Neuronal stem cell (in vitro differentiated cells): ENCODE measurements around the gene NAV2.

Source experiments
- DNase-seq: peaks from one replicate; pipeline ENCODE4 v3.0.0-alpha.2; 2013; ENCODE audit warnings: low spot score
- H2AFZ ChIP-seq: one replicate; pipeline ENCODE4 v1.6.1; 2013; ENCODE audit warnings: mild to moderate bottlenecking, low read length, inconsistent platforms
- H2AK5ac ChIP-seq: 2 replicates; pipeline ENCODE4 v1.6.1; 2013; ENCODE audit warnings: low read depth, mild to moderate bottlenecking, inconsistent platforms, low read length, moderate library complexity, mixed read lengths
- H2BK120ac ChIP-seq: 2 replicates; pipeline ENCODE4 v1.6.1; 2013; ENCODE audit warnings: low read depth, mild to moderate bottlenecking, inconsistent platforms, low read length, moderate library complexity, mixed read lengths
- H2BK12ac ChIP-seq: one replicate; pipeline ENCODE4 v1.6.1; 2013; ENCODE audit warnings: low read length, inconsistent platforms
- H2BK15ac ChIP-seq: 2 replicates; pipeline ENCODE4 v1.6.1; 2013; ENCODE audit warnings: mild to moderate bottlenecking, low read length, inconsistent platforms, mixed read lengths
- H2BK5ac ChIP-seq: one replicate; pipeline ENCODE4 v1.6.1; 2013; ENCODE audit warnings: inconsistent platforms, mild to moderate bottlenecking, low read length, moderate library complexity
- H3K14ac ChIP-seq: one replicate; pipeline ENCODE4 v1.6.1; 2013; ENCODE audit warnings: low read length, inconsistent platforms
- H3K18ac ChIP-seq: 2 replicates; pipeline ENCODE4 v1.6.1; 2013; ENCODE audit warnings: low read length, inconsistent platforms
- H3K23ac ChIP-seq: 2 replicates; pipeline ENCODE4 v1.6.1; 2013; ENCODE audit warnings: low read depth, mild to moderate bottlenecking, mixed read lengths, low read length, inconsistent platforms; ENCODE audit not compliant: poor library complexity
- H3K27ac ChIP-seq: replicated peaks from 3 replicates; pipeline ENCODE4 v1.5.1; 2013; ENCODE audit warnings: low read length, inconsistent platforms
- H3K27me3 ChIP-seq, 3 experiments: 2 replicates each; pipeline ENCODE4 v1.6.1; 2013; ENCODE audit warnings: low read length in 3 of 3, mild to moderate bottlenecking in 2 of 3, inconsistent platforms in 1 of 3, low read depth in 1 of 3, mixed read lengths in 1 of 3, moderate library complexity in 1 of 3; ENCODE audit not compliant: control insufficient read depth in 3 of 3, insufficient read depth in 3 of 3
- H3K36me3 ChIP-seq, 2 donors: replicated peaks in 1 of 2; 2 replicates each; pipeline ENCODE4 v1.6.1; 2013; ENCODE audit warnings: low read length in 2 of 2; ENCODE audit not compliant: control insufficient read depth in 2 of 2, insufficient read depth in 2 of 2
- H3K4ac ChIP-seq: 2 replicates; pipeline ENCODE4 v1.6.1; 2013; ENCODE audit warnings: inconsistent platforms, mild to moderate bottlenecking, low read length, moderate library complexity
- H3K4me1 ChIP-seq, 2 donors: 1 replicate in 1 of 2; 2 replicates in 1 of 2; pipeline ENCODE4 v1.6.1; 2013; ENCODE audit warnings: low read length in 2 of 2, low read depth in 1 of 2; ENCODE audit not compliant: control insufficient read depth in 2 of 2, insufficient read depth in 1 of 2
- H3K4me2 ChIP-seq: one replicate; pipeline ENCODE4 v1.6.1; 2013; ENCODE audit warnings: mild to moderate bottlenecking, low read length, inconsistent platforms; ENCODE audit not compliant: insufficient read depth, poor library complexity, severe bottlenecking
- H3K4me3 ChIP-seq, 2 donors: 2 replicates each; pipeline ENCODE4 v1.5.1; 2013; ENCODE audit warnings: low read length in 2 of 2, mild to moderate bottlenecking in 2 of 2, inconsistent platforms in 1 of 2, moderate library complexity in 1 of 2
- H3K79me1 ChIP-seq: one replicate; pipeline ENCODE4 v1.6.1; 2013; ENCODE audit warnings: low read depth, mild to moderate bottlenecking, inconsistent platforms, low read length, moderate library complexity
- H3K9ac ChIP-seq: one replicate; pipeline ENCODE4 v1.6.1; 2013; ENCODE audit warnings: mild to moderate bottlenecking, low read depth, low read length, inconsistent platforms; ENCODE audit not compliant: poor library complexity
- H3K9me3 ChIP-seq, 2 donors: replicated peaks in 1 of 2; 2 replicates each; pipeline versions ENCODE3 to v1.6.1; 2013; ENCODE audit warnings: low read length in 2 of 2, mild to moderate bottlenecking in 2 of 2, inconsistent platforms in 1 of 2, low read depth in 1 of 2, mixed read lengths in 1 of 2, moderate library complexity in 1 of 2; ENCODE audit not compliant: control insufficient read depth in 2 of 2, insufficient read depth in 1 of 2
- H4K8ac ChIP-seq: one replicate; pipeline ENCODE4 v1.6.1; 2013; ENCODE audit warnings: low read depth, mild to moderate bottlenecking, inconsistent platforms, low read length, moderate library complexity
- H4K91ac ChIP-seq: one replicate; pipeline ENCODE4 v1.6.1; 2013; ENCODE audit warnings: low read length, low read depth, mild to moderate bottlenecking, inconsistent platforms; ENCODE audit not compliant: poor library complexity
- WGBS, 2 donors: extraction: QIAGEN DNeasy Blood & Tissue Kit; methylation state at CpG; one replicate each; pipeline ENCODE4 v1.1.7; 2013; ENCODE audit warnings: missing lambda C conversion rate in 2 of 2, mixed read lengths in 1 of 2; ENCODE audit not compliant: insufficient read length in 2 of 2, insufficient replicate concordance in 1 of 2; ENCODE audit errors: extremely low coverage in 2 of 2; 5-methylcytosine and 5-hydroxymethylcytosine counted together

Gene NAV2

DNA sequence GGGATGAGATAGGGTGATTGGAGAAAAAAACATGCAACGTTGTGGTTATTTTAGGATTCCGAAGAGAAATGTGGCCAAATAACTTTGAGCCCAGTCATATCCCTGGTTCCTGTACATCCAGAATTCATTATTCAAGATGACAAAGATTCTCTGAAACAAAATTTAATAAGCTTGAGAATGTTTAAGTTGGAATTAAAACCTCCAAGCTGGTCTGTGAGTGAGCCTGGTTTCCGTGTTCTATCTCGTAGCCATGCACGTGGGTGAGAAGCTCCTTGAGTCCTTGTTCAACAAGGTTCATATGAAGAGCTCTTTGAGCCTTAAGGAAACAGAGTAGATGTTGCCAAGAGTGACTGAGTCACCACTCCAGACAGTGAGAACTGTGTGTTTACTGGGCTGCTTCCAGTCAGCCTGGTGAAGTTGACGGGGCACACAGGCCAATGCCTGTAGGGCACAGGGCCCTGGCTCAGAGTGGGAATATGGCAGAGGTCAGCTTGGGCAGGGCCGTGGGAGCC is 206.5 kb downstream of the NAV2 start:
- DNase-seq: no peak
- Histone ChIP-seq H3K18ac (no peak overlapping the region), H3K4ac (no peak overlapping the region), H2BK120ac (no peak overlapping the region), H2BK12ac (no peak overlapping the region), H3K27me3 (no peaks in the 10 kb centered on the region), H2AFZ (no peak overlapping the region), H3K4me2 (no peak overlapping the region), H3K79me1 (no peaks in the 10 kb centered on the region), H4K8ac (no peak overlapping the region), H3K27ac (no peak overlapping the region), H3K9me3 (no peaks in the 10 kb centered on the region), H4K91ac (no peak overlapping the region), H2BK15ac (no peak overlapping the region), H2BK5ac (no peak overlapping the region), H3K4me3 (no peak overlapping the region), H3K9ac (no peak overlapping the region), H3K14ac (no peak overlapping the region), H3K23ac (no peak overlapping the region), H2AK5ac (no peak overlapping the region), H3K4me1 (peaks cover 0 to 1% of the 10 kb centered on the region in 2 donors), H3K36me3 (peaks cover 0 to 9% of the 10 kb centered on the region in 2 donors)
- 100% methylated on average over 2 of the region's 7 CpGs; no CpG with 5 or more reads in 1 of the 2 donors for WGBS, 2 donors

DNA sequence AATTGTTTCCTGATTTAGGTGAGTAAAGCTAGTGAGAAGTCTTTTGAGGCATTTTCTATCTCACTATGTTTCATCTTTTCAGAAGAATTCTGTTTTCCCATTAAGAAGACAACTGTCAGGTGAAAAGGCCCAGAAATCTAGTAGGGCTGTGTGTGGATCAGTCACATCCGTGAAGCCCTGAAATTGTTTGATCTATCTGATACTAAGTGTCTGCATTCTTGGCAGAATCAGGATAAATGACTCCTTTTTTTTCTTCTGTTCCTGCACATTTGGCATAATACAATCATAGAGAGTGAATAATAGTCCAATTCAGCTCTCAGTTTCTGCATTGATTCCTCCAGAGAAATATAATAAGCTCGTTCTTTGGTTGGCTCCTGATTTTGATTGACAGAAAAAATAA is 208.3 kb downstream of the NAV2 start:
- H2AK5ac ChIP-seq: no peak overlapping the region
- H3K4me3 ChIP-seq: no peak overlapping the region
- H2BK12ac ChIP-seq: no peak overlapping the region
- no peak for DNase-seq
- H3K9ac ChIP-seq: no peak overlapping the region
- no peaks in the 10 kb centered on the region for H3K79me1 ChIP-seq
- H3K36me3 ChIP-seq: peaks cover 0 to 7% of the 10 kb centered on the region in 2 donors
- whole genome bisulfite sequencing, 2 donors: no CpG with 5 or more reads among the region's 2 CpGs
- no peak overlapping the region for H3K4me2 ChIP-seq
- H3K27me3 ChIP-seq: no peaks in the 10 kb centered on the region
- no peak overlapping the region for H4K91ac ChIP-seq
- no peak overlapping the region for H2BK5ac ChIP-seq
- H3K4me1 ChIP-seq: peaks cover 0 to 1% of the 10 kb centered on the region in 2 donors
- H3K4ac ChIP-seq: no peak overlapping the region
- H2BK15ac ChIP-seq: no peak overlapping the region
- no peaks in the 10 kb centered on the region for H3K9me3 ChIP-seq
- H3K27ac ChIP-seq: no peak overlapping the region
- H3K18ac ChIP-seq: no peak overlapping the region
- H2BK120ac ChIP-seq: no peak overlapping the region
- H2AFZ ChIP-seq: no peak overlapping the region
- H3K23ac ChIP-seq: no peak overlapping the region
- no peak overlapping the region for H3K14ac ChIP-seq
- H4K8ac ChIP-seq: no peak overlapping the region

DNA sequence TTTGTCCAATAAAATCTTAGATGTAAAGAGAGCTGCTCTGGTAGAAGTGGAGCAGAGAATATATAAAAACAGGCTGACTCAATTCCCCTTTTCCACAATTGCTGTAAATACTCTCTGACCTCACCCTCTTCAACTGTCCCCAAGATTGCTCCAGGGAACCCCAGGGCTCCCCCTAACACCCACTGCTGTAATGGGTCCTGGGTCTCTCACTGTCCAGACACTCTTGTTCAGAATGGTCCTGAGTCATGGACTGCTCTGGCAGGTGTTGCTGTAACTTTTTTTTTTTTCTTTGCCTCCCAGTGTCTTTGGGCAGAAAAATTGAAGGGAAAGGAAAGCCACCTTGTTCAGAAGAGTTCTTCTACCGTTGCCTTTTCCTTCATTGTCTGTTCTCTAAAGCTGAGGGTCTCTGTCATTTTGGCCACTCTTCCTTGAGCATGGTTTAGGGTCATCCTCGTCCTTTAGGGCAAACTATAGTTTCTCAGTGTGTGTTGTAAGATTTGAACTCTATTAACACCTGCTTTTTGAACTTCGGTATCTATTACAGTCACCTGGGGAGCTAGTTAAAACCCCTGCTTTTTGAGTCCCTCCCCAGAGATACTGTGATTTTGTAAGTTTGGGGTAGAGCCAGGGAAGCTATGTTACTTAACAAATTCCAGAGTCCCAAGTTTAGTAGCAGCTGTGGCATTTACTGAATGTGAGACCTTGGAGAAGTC is 209.5 kb downstream of the NAV2 start:
- Histone ChIP-seq H4K8ac (no peak overlapping the region), H2BK5ac (no peak overlapping the region), H3K23ac (no peak overlapping the region), H2AK5ac (no peak overlapping the region), H2AFZ (no peak overlapping the region), H3K4me1 (peaks cover 0 to 1% of the 10 kb centered on the region in 2 donors), H3K36me3 (peaks cover 0 to 7% of the 10 kb centered on the region in 2 donors), H3K4ac (no peak overlapping the region), H2BK15ac (no peak overlapping the region), H3K79me1 (no peaks in the 10 kb centered on the region), H3K9ac (no peak overlapping the region), H3K4me2 (no peak overlapping the region), H3K4me3 (no peak overlapping the region), H3K14ac (no peak overlapping the region), H2BK12ac (no peak overlapping the region), H3K9me3 (no peaks in the 10 kb centered on the region), H4K91ac (no peak overlapping the region), H3K18ac (no peak overlapping the region), H2BK120ac (no peak overlapping the region), H3K27ac (no peak overlapping the region), H3K27me3 (no peaks in the 10 kb centered on the region)
- WGBS, 2 donors: no CpG with 5 or more reads among the region's 3 CpGs
- DNase-seq: no peak

DNA sequence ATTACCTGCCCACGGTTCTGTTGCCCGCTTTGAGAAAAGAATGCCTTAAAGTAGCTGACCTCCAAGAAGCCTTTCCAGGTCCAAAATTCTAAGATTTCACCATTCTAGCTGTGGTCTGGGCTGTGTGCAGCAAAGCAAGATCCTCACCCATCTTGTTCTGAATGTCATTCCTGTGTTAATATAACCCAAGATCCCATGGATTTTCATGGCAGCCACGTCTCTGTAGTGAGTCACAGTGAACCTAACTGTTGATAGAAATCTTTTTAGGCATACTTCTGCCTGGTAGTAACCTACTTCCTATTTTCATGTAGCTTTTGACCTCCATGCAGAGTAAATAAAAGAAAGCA is 210.0 kb downstream of the NAV2 start:
- H3K14ac ChIP-seq: no peak overlapping the region
- no peak overlapping the region for H2BK5ac ChIP-seq
- no peak overlapping the region for H2AK5ac ChIP-seq
- no peak overlapping the region for H2BK12ac ChIP-seq
- no peak overlapping the region for H3K4me2 ChIP-seq
- no peak overlapping the region for H4K8ac ChIP-seq
- H3K9ac ChIP-seq: no peak overlapping the region
- no peaks in the 10 kb centered on the region for H3K79me1 ChIP-seq
- peaks cover 0 to 6% of the 10 kb centered on the region in 2 donors for H3K36me3 ChIP-seq
- H4K91ac ChIP-seq: no peak overlapping the region
- H3K4me3 ChIP-seq: no peak overlapping the region
- DNase-seq: no peak
- no peaks in the 10 kb centered on the region for H3K27me3 ChIP-seq
- H2BK15ac ChIP-seq: no peak overlapping the region
- H3K4me1 ChIP-seq: peaks cover 0 to 1% of the 10 kb centered on the region in 2 donors
- no peak overlapping the region for H2BK120ac ChIP-seq
- H2AFZ ChIP-seq: no peak overlapping the region
- H3K23ac ChIP-seq: no peak overlapping the region
- H3K27ac ChIP-seq: no peak overlapping the region
- WGBS, 2 donors: no CpG with 5 or more reads among the region's 3 CpGs
- no peak overlapping the region for H3K18ac ChIP-seq
- H3K4ac ChIP-seq: no peak overlapping the region
- H3K9me3 ChIP-seq: no peaks in the 10 kb centered on the region
